CD14-positive monocyte (primary cell): ENCODE results near the gene LAMC1. TPM values are rescaled to one million over a fixed set of nuclear protein-coding genes. Genes with fewer than 3 reads are reported as not detected.

Experiments
- DNase-seq, 3 donors: peaks; one replicate each; pipeline ENCODE4 v3.0.0-alpha.2; 2011 to 2022
- H2AFZ ChIP-seq: 2 replicates; pipeline ENCODE4 v1.6.0; 2012; ENCODE audit warnings: mild to moderate bottlenecking, low read depth, low read length, inconsistent platforms; ENCODE audit not compliant: insufficient read depth, poor library complexity, severe bottlenecking
- H3K27ac ChIP-seq, 2 donors: 1 replicate in 1 of 2; 2 replicates in 1 of 2; pipeline ENCODE4 v1.5.1; 2012 to 2013; ENCODE audit warnings: low read length in 2 of 2, control low read depth in 1 of 2, inconsistent platforms in 1 of 2, low read depth in 1 of 2, mild to moderate bottlenecking in 1 of 2
- H3K27me3 ChIP-seq, 2 donors: one replicate each; pipeline versions ENCODE4 v1.6.0 to v1.6.1; 2011 to 2013; ENCODE audit warnings: low read length in 2 of 2; ENCODE audit not compliant: control insufficient read depth in 2 of 2, insufficient read depth in 2 of 2
- H3K36me3 ChIP-seq, 2 donors: replicated peaks in 1 of 2; 1 replicate in 1 of 2; 2 replicates in 1 of 2; pipeline versions ENCODE4 v1.5.1 to v1.6.1; 2012 to 2013; ENCODE audit warnings: low read length in 2 of 2, control low read depth in 1 of 2, inconsistent platforms in 1 of 2, mild to moderate bottlenecking in 1 of 2; ENCODE audit not compliant: insufficient read depth in 2 of 2, control insufficient read depth in 1 of 2
- H3K4me1 ChIP-seq, 2 donors: 1 replicate in 1 of 2; 2 replicates in 1 of 2; pipeline versions ENCODE4 v1.5.1 to v1.6.1; 2012 to 2013; ENCODE audit warnings: low read length in 2 of 2, control low read depth in 1 of 2, inconsistent platforms in 1 of 2, mild to moderate bottlenecking in 1 of 2, moderate library complexity in 1 of 2; ENCODE audit not compliant: insufficient read depth in 2 of 2, control insufficient read depth in 1 of 2
- H3K4me2 ChIP-seq: replicated peaks from 2 replicates; pipeline ENCODE3; 2012; ENCODE audit warnings: low read length, moderate library complexity, mild to moderate bottlenecking; ENCODE audit not compliant: poor library complexity, severe bottlenecking; ENCODE audit errors: extremely low read depth
- H3K4me3 ChIP-seq, 3 experiments: fragments of 200-600 bp in 1 of 3; sonication (generic) in 1 of 3; replicated peaks in 1 of 3; 1 replicate in 2 of 3; 2 replicates in 1 of 3; pipeline ENCODE4 v1.5.1; 2011 to 2013; ENCODE audit warnings: low read length in 3 of 3, mild to moderate bottlenecking in 3 of 3, control low read depth in 2 of 3, low read depth in 2 of 3, inconsistent platforms in 1 of 3, moderate library complexity in 1 of 3
- H3K79me2 ChIP-seq: 2 replicates; pipeline ENCODE4 v1.6.0; 2012; ENCODE audit warnings: mild to moderate bottlenecking, control low read depth, inconsistent platforms, low read length, moderate library complexity; ENCODE audit not compliant: insufficient read depth
- H3K9ac ChIP-seq: 2 replicates; pipeline ENCODE4 v1.6.0; 2017; ENCODE audit warnings: low read length, mild to moderate bottlenecking; ENCODE audit not compliant: insufficient read depth, poor library complexity, severe bottlenecking
- H3K9me3 ChIP-seq, 2 donors: replicated peaks in 1 of 2; 1 replicate in 1 of 2; 2 replicates in 1 of 2; pipeline versions ENCODE4 v1.5.1 to v1.6.1; 2012 to 2013; ENCODE audit warnings: low read length in 2 of 2, control low read depth in 1 of 2; ENCODE audit not compliant: control insufficient read depth in 1 of 2, insufficient read depth in 1 of 2
- H4K20me1 ChIP-seq: 2 replicates; pipeline ENCODE4 v1.6.0; 2012; ENCODE audit warnings: mild to moderate bottlenecking, low read length, control low read depth, moderate library complexity; ENCODE audit not compliant: insufficient read depth
- H3K27ac Mint-ChIP-seq, 7 donors: one replicate each; pipeline ENCODE4 v1.8.0; 2020; ENCODE audit warnings: mild to moderate bottlenecking in 7 of 7, mixed read lengths in 7 of 7, moderate library complexity in 6 of 7, inconsistent platforms in 2 of 7
- H3K27me3 Mint-ChIP-seq, 3 donors: one replicate each; pipeline ENCODE4 v1.8.0; 2021 to 2022; ENCODE audit warnings: low read depth in 3 of 3, mild to moderate bottlenecking in 3 of 3, mixed read lengths in 3 of 3, moderate library complexity in 3 of 3, inconsistent platforms in 1 of 3
- H3K36me3 Mint-ChIP-seq, 2 donors: one replicate each; pipeline ENCODE4 v1.8.0; 2020; ENCODE audit warnings: mixed read lengths in 2 of 2, inconsistent platforms in 1 of 2, mild to moderate bottlenecking in 1 of 2
- H3K4me1 Mint-ChIP-seq: one replicate; pipeline ENCODE4 v1.8.0; 2020; ENCODE audit warnings: mild to moderate bottlenecking, mixed read lengths
- H3K4me3 Mint-ChIP-seq, 2 donors: one replicate each; pipeline ENCODE4 v1.8.0; 2020; ENCODE audit warnings: mild to moderate bottlenecking in 2 of 2, mixed read lengths in 2 of 2, moderate library complexity in 1 of 2
- H3K9me3 Mint-ChIP-seq, 7 donors: one replicate each; pipeline ENCODE4 v1.8.0; 2020 to 2022; ENCODE audit warnings: mixed read lengths in 7 of 7, mild to moderate bottlenecking in 6 of 7, moderate library complexity in 6 of 7, inconsistent platforms in 2 of 7
- WGBS: methylation state at CpG from one replicate; pipeline ENCODE4 v1.1.5; 2013; ENCODE audit warnings: missing lambda C conversion rate; ENCODE audit not compliant: insufficient coverage; 5-methylcytosine and 5-hydroxymethylcytosine counted together
- intact Hi-C, 2 donors: fragments of 100-400 bp; cut with micrococcal nuclease; formaldehyde crosslinking; loops; one replicate each; pipeline versions ENCODE4 v1.15.0 to v1.15.1; 2023
- polyA plus RNA-seq, 3 donors: library from polyadenylated mRNA; depleted of rRNA in 1 of 3; unstranded in 2 of 3; stranded (reverse) in 1 of 3; fragments of 300-500 nt in 2 of 3; fragments of >200 nt in 1 of 3; fragmentation: Illumina TruSeq in 2 of 3; gene quantifications; 1 replicate in 2 of 3; 2 replicates in 1 of 3; pipeline ENCODE4 v1.2.3, GENCODE V29; 2012 to 2021
- TF ChIP-seq, protein P1 (sequence below): fragments of 200-600 bp; IDR thresholded peaks from one replicate; pipeline ENCODE4 v1.8.0; 2022; ENCODE audit warnings: antibody characterized with exemption, mild to moderate bottlenecking

Gene LAMC1
- polyA plus RNA-seq, 3 donors, result 0.34 to 1.7 (median 0.95) TPM

DNA sequence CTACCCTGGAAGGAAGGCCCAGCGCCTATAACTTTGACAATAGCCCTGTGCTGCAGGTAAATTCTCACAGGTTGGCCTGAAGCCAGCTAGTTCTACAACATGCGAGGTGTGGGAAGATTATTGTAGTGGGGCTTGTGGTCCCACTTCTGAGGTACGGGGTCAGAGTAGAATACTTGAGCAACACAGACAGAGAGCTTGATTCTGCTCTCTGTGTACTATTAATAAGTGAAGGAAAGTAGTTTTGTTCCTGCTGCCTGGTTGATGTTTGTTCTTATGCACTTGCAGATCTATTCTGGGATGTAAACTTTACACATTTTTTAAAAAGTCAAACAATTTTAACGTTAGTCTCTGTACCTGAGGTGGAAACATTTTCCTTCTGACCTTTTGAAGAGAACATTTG is 80.4 kb downstream of the LAMC1 start:
- intact Hi-C loops, result no loop called here
- Mint-ChIP-seq H3K9me3 (no peaks in the 10 kb centered on the region), H3K27ac (no peak overlapping the region), H3K36me3 (no peaks in the 10 kb centered on the region), H3K4me1 (peaks cover 26% of the 10 kb centered on the region), H3K27me3 (peaks cover 0 to 2% (median 0%) of the 10 kb centered on the region in 3 donors), H3K4me3 (no peak overlapping the region)
- no peak overlapping the region for H3K9ac ChIP-seq
- H3K9me3 ChIP-seq, result no peaks in the 10 kb centered on the region
- H3K27ac ChIP-seq, result no peak overlapping the region
- no peaks in the 10 kb centered on the region for H3K79me2 ChIP-seq
- 80% methylated on average over 1 of the region's 4 CpGs for WGBS
- TF ChIP-seq, protein P1, sequence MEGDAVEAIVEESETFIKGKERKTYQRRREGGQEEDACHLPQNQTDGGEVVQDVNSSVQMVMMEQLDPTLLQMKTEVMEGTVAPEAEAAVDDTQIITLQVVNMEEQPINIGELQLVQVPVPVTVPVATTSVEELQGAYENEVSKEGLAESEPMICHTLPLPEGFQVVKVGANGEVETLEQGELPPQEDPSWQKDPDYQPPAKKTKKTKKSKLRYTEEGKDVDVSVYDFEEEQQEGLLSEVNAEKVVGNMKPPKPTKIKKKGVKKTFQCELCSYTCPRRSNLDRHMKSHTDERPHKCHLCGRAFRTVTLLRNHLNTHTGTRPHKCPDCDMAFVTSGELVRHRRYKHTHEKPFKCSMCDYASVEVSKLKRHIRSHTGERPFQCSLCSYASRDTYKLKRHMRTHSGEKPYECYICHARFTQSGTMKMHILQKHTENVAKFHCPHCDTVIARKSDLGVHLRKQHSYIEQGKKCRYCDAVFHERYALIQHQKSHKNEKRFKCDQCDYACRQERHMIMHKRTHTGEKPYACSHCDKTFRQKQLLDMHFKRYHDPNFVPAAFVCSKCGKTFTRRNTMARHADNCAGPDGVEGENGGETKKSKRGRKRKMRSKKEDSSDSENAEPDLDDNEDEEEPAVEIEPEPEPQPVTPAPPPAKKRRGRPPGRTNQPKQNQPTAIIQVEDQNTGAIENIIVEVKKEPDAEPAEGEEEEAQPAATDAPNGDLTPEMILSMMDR, result no peak
- H3K36me3 ChIP-seq, result no peaks in the 10 kb centered on the region
- H3K4me2 ChIP-seq, result no peak overlapping the region
- no peak overlapping the region for H3K4me3 ChIP-seq
- DNase-seq, result no peak
- peaks cover 7 to 20% of the 10 kb centered on the region in 2 donors for H3K4me1 ChIP-seq
- no peaks in the 10 kb centered on the region for H3K27me3 ChIP-seq
- no peaks in the 10 kb centered on the region for H4K20me1 ChIP-seq
- H2AFZ ChIP-seq, result no peak overlapping the region

DNA sequence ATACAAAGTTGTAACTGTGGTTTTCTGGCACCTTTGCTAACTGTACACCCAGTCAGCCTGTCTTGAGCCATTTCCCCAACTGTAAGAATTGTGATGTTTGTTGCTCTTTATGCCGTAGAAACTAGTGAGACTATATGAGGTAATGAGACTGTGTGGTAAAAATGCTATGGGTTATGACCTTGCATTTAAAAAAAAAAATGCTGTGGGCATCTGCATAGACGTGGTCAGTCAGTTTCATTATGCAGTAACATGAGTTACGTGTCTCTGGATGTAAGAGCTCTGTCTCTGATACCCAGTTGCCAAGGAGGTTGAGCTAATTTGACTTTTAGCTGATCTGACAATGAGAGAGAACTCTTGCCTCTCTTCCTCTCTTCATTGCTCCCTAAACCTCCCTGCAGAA is 82.2 kb downstream of the LAMC1 start:
- H3K9me3 ChIP-seq, result no peaks in the 10 kb centered on the region
- intact Hi-C loops, result no loop called here
- peak overlapping the region in 1 of 7 donors; percentile 37 for H3K27ac Mint-ChIP-seq
- H3K4me1 ChIP-seq, result peaks cover 7 to 22% of the 10 kb centered on the region in 2 donors
- H3K4me3 ChIP-seq, result no peak overlapping the region
- H3K27me3 Mint-ChIP-seq, result peaks cover 0 to 2% (median 0%) of the 10 kb centered on the region in 3 donors
- peak overlapping the region; percentile 11 for H3K4me2 ChIP-seq
- no peak overlapping the region for H3K9ac ChIP-seq
- TF ChIP-seq, protein P1, result no peak
- WGBS, result 0% methylated on average over 1 of the region's 3 CpGs
- H3K36me3 Mint-ChIP-seq, result no peaks in the 10 kb centered on the region
- H3K36me3 ChIP-seq, result no peaks in the 10 kb centered on the region
- no peak overlapping the region for H3K27ac ChIP-seq
- no peaks in the 10 kb centered on the region for H4K20me1 ChIP-seq
- H3K79me2 ChIP-seq, result no peaks in the 10 kb centered on the region
- peaks cover 26% of the 10 kb centered on the region for H3K4me1 Mint-ChIP-seq
- no peaks in the 10 kb centered on the region for H3K27me3 ChIP-seq
- H2AFZ ChIP-seq, result no peak overlapping the region
- peak in 1 of 3 donors; percentile 5 for DNase-seq
- peak overlapping the region in 1 of 2 donors; percentile 29 for H3K4me3 Mint-ChIP-seq
- H3K9me3 Mint-ChIP-seq, result no peaks in the 10 kb centered on the region
